ACC112 (cell line): ENCODE data around the gene ZC3H7A.
"Not testable (repeated sequence)": the region's sequence is repeated elsewhere in the genome, so short reads cannot be mapped to it uniquely, and the experiment has no call there.

Experiments
- H2AFZ ChIP-seq: fragments of 200-600 bp; sonication (generic); one replicate; pipeline ENCODE4 v1.6.0; 2017; ENCODE audit warnings: antibody characterized with exemption, low read length; ENCODE audit not compliant: unreplicated experiment
- H3K27ac ChIP-seq: fragments of 200-600 bp; sonication (generic); 2 replicates; pipeline ENCODE4 v1.5.1; 2014; ENCODE audit warnings: low read depth, mild to moderate bottlenecking, antibody characterized with exemption, low read length, moderate library complexity
- H3K27me3 ChIP-seq: fragments of 200-600 bp; sonication (generic); 2 replicates; pipeline ENCODE4 v1.6.1; 2014; ENCODE audit warnings: mild to moderate bottlenecking, antibody characterized with exemption, low read length, moderate library complexity, mixed read lengths; ENCODE audit not compliant: insufficient read depth
- H3K36me3 ChIP-seq: fragments of 200-600 bp; sonication (generic); 2 replicates; pipeline ENCODE4 v1.6.1; 2016; ENCODE audit warnings: mild to moderate bottlenecking, antibody characterized with exemption, low read length, moderate library complexity, mixed read lengths; ENCODE audit not compliant: insufficient read depth
- H3K4me1 ChIP-seq: fragments of 200-600 bp; sonication (generic); one replicate; pipeline ENCODE4 v1.6.1; 2016; ENCODE audit warnings: low read length, mixed read lengths; ENCODE audit not compliant: insufficient read depth, unreplicated experiment, control insufficient read depth
- H3K4me3 ChIP-seq: fragments of 200-600 bp; sonication (generic); 2 replicates; pipeline ENCODE4 v1.5.1; 2014; ENCODE audit warnings: mild to moderate bottlenecking, low read depth, low read length
- H3K79me2 ChIP-seq: fragments of 200-600 bp; sonication (generic); one replicate; pipeline ENCODE4 v1.6.0; 2016; ENCODE audit warnings: low read length; ENCODE audit not compliant: control insufficient read depth, unreplicated experiment, insufficient read depth

Gene ZC3H7A

DNA sequence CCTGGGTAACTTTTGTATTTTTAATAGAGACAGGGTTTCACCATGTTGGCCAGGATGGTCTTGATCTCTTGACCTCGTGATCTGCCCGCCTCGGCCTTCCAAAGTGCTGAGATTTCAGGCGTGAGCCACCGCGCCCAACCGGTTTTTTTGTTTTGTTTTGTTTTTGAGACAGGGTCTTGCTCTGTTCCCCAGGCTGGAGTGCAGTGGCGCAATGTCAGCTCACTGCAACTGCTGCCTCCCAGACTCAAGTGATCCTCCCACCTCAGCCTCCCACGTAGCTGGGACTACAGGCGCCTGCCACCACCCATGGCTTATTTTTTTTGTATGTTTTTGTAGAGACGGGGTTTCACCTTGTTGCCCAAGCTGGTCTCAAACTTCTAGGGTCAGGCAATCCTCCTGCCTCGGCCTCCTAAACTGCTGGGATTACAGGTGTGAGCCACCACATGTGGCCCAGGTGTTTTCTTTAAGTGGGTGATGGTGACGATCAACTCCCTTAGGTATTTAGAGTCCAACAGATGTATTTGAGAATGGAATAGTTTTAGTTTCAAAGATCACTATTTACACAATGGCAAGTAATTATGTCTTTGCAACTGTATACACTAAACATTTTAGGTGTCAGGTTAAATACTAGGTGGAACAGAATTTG, 28.6 kb upstream of the ZC3H7A start:
- H3K36me3 ChIP-seq, H3K79me2 ChIP-seq, H3K27ac ChIP-seq, H3K27me3 ChIP-seq, H3K4me1 ChIP-seq, H2AFZ ChIP-seq, H3K4me3 ChIP-seq: not testable (repeated sequence)

DNA sequence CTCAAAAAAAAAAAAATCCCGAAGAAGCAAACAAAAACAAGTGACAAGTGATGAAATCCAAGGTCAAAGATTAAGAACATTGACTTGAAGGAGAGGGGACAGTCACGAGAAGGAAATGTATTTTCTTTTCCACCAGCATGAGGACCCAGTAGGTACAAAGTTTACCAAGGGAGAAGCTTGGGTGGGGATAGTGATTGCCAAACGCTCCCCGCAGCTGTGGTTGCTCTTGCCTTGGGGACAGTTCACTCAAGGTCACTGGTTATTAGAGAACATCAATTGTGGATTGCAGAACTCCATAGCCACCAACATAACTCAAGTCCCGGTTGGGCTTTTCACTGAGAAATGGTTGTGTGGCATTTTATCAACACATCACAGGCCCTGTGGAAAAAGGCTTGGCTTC, 27.3 kb upstream of the ZC3H7A start:
- Histone ChIP-seq H2AFZ (no peak overlapping the region), H3K4me1 (peaks cover 6% of the 10 kb centered on the region), H3K4me3 (no peak overlapping the region), H3K36me3 (no peaks in the 10 kb centered on the region), H3K79me2 (no peaks in the 10 kb centered on the region), H3K27me3 (no peaks in the 10 kb centered on the region), H3K27ac (no peak overlapping the region)

GRCh38 chr16:11823645-11824044, 26.6 kb upstream of the ZC3H7A start:
- H3K4me1 ChIP-seq, H3K79me2 ChIP-seq, H2AFZ ChIP-seq, H3K4me3 ChIP-seq, H3K36me3 ChIP-seq, H3K27ac ChIP-seq, H3K27me3 ChIP-seq: not testable (repeated sequence)

GRCh38 chr16:11819798-11820197, 22.7 kb upstream of the ZC3H7A start:
- Histone ChIP-seq H3K4me3 (no peak overlapping the region), H3K36me3 (no peaks in the 10 kb centered on the region), H3K27me3 (no peaks in the 10 kb centered on the region), H2AFZ (no peak overlapping the region), H3K4me1 (peaks cover 6% of the 10 kb centered on the region), H3K79me2 (no peaks in the 10 kb centered on the region), H3K27ac (no peak overlapping the region)

DNA sequence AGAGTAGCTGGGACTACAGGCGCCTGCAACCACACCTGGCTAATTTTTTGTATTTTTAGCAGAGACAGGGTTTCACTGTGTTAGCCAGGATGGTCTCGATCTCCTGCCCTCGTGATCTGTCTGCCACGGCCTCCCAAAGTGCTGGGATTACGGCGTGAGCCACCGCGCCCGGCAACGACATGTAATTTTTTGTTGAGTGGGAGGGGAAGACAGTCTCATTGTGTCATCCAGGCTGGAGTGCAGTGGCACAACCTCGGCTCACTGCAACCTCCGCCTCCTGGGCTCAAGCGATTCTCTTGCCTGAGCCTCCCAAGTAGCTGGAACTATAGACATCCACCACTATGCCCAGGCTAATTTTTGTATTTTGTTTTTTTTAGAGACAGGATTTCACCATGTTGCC, 21.9 kb upstream of the ZC3H7A start:
- not testable (repeated sequence) for H3K79me2 ChIP-seq, H3K27me3 ChIP-seq, H3K36me3 ChIP-seq, H3K27ac ChIP-seq, H3K4me1 ChIP-seq, H3K4me3 ChIP-seq, H2AFZ ChIP-seq

DNA sequence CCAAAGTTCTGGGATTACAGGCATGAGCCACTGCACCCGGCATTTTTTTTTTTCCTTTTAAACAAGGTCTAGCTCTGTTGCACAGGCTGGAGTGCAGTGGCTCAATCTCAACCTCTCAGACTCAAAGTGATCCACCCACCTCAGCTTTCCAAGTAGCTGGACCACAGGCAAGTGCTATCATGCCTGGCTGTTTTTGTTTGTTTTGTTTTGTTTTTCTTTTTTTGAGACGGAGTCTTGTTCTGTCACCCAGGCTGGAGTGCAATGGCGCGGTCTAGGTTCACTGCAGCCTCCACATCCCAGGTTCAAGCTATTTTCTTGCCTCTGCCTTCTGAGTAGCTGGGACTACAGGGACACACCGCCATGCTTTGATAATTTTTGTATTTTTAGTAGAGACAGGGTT, 19.1 kb upstream of the ZC3H7A start:
- Histone ChIP-seq H3K27me3 (no peaks in the 10 kb centered on the region), H2AFZ (no peak overlapping the region), H3K4me3 (no peak overlapping the region), H3K36me3 (no peaks in the 10 kb centered on the region), H3K79me2 (no peaks in the 10 kb centered on the region), H3K4me1 (no peaks in the 10 kb centered on the region), H3K27ac (no peak overlapping the region)

DNA sequence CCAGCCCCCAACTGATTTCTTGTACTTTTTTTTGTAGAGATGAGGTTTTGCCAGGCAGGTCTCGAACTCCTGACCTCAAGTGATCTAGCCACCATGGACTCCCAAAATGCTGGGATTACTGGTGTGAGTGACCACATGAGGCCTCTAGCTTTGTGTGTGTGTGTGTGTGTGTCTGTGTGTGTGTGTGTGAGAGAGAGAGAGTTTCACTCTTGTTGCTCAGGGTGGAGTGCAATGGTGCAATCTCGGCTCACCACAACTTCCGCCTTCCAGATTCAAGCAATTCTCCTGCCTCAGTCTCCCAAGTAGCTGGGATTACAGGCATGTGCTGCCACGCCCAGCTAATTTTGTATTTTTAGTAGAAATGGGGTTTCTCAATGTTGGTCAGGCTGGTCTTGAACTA, 17.7 kb upstream of the ZC3H7A start:
- H3K27ac ChIP-seq, H3K27me3 ChIP-seq, H2AFZ ChIP-seq, H3K79me2 ChIP-seq, H3K4me3 ChIP-seq, H3K4me1 ChIP-seq, H3K36me3 ChIP-seq: not testable (repeated sequence)

- Histone ChIP-seq H3K27ac (no peak overlapping the region), H3K79me2 (no peaks in the 10 kb centered on the region), H3K4me1 (peaks cover 10% of the 10 kb centered on the region), H3K27me3 (no peaks in the 10 kb centered on the region), H3K4me3 (no peak overlapping the region), H2AFZ (no peak overlapping the region), H3K36me3 (no peaks in the 10 kb centered on the region)
Observed at GRCh38 chr16:11806721-11807120, 9.7 kb upstream of the ZC3H7A start.

GRCh38 chr16:11805556-11805955, 8.5 kb upstream of the ZC3H7A start:
- Histone ChIP-seq H3K4me3 (no peak overlapping the region), H3K36me3 (no peaks in the 10 kb centered on the region), H3K27me3 (no peaks in the 10 kb centered on the region), H2AFZ (no peak overlapping the region), H3K79me2 (no peaks in the 10 kb centered on the region), H3K27ac (no peak overlapping the region), H3K4me1 (peaks cover 15% of the 10 kb centered on the region)

GRCh38 chr16:11801481-11802021, 4.5 kb upstream of the ZC3H7A start:
- Histone ChIP-seq H3K36me3 (no peaks in the 10 kb centered on the region), H3K27me3 (no peaks in the 10 kb centered on the region), H2AFZ (no peak overlapping the region), H3K27ac (no peak overlapping the region), H3K79me2 (peaks cover 30% of the 10 kb centered on the region), H3K4me3 (no peak overlapping the region), H3K4me1 (peaks cover 24% of the 10 kb centered on the region)

DNA sequence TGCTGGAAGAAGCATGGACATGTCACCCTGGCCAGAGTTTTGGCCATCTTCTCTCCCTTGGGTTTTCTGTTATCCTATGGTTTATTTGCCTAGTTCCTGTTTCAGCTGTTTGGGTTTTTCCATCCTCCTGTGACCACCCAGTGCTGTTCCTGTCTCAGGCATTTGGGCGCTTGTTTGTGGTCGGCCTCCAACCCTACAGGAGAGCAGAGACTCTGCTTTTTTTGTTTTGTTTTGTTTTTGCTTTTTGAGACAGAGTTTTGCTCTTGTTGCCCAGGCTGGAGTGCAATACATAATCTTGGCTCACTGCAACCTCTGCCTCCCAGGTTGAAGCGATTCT, 3.3 kb upstream of the ZC3H7A start:
- no peaks in the 10 kb centered on the region for H3K27me3 ChIP-seq
- H3K4me1 ChIP-seq, result peaks cover 25% of the 10 kb centered on the region
- no peaks in the 10 kb centered on the region for H3K36me3 ChIP-seq
- H3K27ac ChIP-seq, result no peak overlapping the region
- H2AFZ ChIP-seq, result no peak overlapping the region
- H3K79me2 ChIP-seq, result peaks cover 42% of the 10 kb centered on the region
- 0 out of 2 replicates have a peak overlapping the region, but pooled peaks have one; percentile 32 for H3K4me3 ChIP-seq
